Embryonic facial prominence (tissue), 1 donor: ENCODE results near the gene CD52.

Experiments used
- DNase-seq: peaks from one replicate; pipeline ENCODE4 v3.0.0-alpha.2; 2016; ENCODE audit errors: extremely low spot score

CD52 gene

DNA sequence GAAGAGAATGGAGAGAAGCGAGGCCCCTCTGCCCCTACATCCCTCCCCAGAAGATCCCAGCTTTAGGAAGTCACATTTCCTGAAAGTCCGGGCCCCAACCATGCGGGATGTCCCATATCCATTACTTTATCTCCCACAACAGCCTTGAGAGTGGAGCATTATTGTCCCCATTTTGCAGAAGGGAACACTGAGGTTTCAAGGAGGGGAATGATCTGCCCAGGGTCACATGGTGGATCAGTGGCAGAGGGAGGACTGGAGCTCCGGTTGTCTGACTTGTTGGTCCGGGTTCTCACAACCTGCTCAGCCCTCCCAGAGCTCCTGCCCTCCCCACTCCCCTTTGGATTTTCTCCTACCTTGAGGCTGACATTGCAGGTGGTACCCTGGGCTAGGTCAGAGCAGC is 38.3 kb downstream of the CD52 start:
- DNase-seq, result no peak

- no peak for DNase-seq
Observed at GRCh38 chr1:26357121-26357602, 39.4 kb downstream of the CD52 start.

DNA sequence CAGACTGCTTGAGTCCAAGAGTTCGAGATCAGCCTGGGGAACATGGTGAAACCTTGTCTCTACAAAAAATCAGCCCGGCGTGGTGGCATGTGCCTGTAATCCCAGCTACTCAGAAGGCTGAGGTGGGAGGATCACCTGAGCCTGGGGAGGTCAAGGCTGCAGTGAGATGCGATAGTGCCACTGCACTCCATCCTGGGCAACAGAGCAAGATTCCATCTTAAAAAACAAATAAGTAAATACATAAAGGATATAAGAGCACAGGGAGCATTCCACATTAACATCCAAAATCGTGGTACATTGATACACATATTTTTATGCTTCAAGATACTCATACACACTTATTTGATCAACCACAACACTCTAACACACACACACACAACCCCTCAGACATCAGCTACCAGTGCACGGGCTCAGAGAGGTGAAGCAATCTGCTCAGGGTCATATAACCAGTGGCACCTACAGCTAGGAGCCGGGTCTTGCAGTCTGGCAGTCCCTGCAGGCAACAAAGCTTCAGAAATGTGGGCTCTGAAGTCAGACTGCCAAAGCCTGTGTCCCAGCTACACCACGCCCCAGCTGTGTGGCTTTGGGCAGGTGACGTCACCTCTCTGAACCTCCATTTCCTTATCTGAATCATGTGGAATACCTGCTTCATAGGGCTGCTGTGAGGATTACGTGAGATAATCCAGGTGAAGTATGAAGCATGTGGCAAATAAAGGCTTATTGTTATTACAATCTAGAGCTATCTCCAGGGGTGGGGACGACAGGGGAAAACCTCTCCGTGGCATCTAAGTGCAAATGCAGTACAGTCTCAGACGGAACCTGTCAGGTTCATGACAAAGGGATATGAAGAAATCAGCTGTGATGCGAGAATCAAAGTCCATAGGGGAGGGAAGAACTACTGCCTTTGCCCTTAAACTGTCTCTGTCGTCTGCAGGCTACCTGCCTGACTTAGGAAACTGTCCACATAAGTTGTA is 40.9 kb downstream of the CD52 start:
- DNase-seq, result no peak

DNA sequence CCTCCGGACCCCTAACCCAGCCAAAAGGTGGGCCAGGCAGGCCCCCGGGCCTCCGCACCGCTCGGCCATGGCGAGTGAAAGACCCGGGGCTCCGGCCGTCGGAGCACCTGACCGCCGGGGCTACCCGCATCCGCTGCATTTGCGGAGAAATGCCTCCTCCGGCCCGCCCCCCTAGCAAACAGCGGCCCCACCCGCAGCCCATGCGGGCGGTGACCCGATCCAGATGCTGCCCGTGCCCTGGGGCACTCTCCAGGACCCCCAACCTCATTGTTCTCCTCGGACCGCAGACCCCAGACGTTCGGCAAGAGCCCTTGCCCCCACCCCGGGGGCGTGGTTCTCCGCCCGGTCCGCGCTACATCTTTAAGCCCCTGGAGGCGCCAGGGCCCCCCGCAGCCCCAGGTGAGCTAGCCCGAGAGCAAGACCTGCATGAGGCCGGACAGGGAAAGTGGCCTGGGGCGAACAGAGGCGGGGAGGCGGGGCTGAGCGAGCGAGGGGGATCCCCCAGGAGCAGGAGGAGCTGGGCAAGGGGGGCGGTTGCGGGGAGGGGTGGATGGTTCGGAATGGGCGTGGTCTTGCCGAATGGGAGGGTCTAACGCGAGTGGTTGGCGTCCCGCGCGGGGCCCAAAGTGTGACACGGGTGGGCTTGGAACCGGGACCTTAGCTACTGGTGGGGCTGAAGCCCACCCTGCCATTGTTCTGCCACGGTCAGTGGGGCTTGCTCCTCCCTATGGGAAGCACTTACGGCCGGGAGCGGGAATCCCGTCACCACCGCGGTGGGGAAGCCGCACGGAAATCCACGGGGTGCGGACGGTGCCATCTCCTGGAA is 42.4 kb downstream of the CD52 start:
- no peak for DNase-seq

DNA sequence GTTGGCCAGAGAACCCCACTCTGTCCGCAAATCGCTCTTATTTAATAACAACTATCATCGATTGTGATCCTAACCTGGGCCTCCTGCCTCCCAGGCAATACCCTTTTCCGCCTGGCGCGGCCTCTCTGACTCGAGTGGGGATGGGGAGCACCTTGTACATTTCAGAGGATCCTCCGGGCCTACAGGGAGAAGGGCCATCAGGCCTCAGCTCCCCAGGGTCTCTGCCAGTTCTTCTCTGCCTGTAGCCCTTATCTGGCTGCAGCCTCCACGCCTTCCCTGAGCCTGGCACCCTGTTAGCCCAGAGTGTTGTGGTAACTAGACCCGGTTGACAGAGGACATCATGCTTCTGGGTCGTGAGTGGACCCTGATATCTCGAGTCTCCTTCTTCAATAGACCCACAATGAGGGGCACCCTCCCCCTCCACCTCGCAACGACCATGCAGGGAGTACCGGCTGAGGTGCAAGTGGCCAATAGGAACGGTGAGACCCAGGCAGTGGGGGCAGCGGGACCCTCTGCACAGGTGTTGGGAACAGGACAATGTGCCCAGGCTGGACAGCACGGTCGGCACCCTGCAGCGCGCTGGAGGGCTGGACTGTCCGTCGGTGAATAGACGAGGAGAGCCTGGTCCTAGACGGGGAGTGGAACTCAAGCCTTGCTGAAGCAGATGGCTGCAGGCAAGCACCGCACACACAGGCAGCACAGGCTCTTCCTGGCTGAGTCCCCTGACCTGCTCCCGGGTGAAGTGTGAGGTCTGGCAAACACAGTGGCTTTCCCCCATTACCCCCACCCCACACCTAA is 43.2 kb downstream of the CD52 start:
- DNase-seq, result no peak

DNA sequence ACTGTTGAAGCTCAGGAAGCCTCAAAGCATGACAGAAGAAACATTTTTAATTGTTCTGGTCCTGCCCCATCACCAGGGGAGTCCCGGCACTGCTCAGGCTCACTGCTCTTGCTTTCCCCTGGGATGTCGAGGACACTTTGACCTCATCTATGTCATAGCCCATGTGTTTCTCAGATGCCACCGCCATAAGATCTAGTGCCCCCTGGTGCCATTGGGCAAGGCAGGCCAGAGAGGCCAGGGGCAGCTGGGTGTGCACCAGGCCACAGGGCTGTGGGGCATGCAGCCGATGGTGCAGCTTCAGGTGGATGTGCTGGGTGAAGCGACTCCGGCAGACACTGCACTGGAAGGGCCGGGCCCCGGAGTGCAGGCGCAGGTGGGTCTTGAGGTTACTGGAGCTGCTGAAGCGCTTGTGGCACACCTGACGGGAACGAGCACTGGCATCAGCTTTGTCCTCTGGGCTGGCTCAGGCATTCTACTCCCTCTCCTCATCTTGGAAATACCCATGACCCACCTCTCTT is 43.9 kb downstream of the CD52 start:
- DNase-seq, result no peak

DNA sequence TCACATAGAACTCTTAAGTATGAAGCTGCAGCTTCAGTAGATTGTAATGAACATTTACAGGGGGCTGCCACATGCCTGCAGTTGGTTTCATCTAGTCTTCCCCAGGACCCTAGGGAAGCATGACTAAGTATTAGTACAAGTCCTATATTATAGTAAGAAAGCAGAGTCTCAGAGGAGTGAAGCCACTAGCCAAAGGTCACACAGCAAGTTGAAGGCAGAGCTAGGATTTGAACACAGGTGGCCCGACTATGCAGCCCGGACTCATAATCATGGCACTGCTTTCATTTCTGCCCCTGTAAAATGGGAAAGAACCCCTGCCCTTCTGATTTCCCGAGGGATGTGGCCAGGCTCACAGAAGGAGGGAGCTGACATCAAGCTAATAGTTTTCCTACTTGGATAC is 44.6 kb downstream of the CD52 start:
- DNase-seq, result no peak

DNA sequence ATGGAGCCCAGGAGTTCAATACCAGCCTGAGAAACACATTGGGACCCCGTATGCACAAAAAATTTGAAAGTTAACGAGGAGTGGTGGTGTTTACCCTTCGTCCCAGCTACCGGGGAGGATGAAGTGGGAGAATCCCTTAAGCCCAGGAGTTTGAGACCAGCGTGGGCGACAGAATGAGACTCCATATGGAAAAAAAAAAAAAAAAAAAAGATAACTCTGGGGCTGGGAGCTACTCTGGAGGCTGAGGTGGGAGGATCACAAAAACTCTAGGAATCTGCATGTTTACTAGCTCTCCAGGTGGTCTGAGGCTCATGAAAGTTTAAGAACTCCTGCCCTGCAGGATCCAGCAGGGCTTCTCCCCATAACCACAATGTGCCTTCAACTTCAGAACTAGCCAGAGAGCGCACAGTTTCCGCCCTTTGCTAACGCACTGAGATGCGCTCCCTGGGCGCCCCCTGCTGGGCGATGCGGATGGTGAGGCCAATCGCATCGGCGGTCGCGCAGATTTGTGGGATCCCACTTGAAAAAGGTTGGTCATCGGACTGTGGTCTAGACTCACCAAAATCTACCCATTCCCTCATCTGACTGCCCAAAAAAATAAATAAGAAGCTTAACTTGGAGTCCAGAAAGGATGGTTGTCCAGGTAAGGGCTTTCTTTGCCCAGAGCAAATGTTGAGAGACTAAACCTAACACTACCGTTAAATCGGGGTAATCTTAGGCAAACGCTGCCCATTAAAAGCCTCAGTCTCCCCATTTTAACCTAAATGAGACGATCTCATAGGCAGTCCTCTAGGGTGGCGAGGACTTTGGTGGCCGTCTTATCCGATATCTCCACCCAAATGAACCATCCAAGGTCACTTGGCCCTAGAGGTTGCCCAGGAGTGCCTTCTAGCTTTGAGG is 46.0 kb downstream of the CD52 start:
- no peak for DNase-seq

GRCh38 chr1:26364956-26365355 is 47.2 kb downstream of the CD52 start:
- DNase-seq, result no peak

- no peak for DNase-seq
Observed at GRCh38 chr1:26367441-26367840, 49.7 kb downstream of the CD52 start.

- no peak for DNase-seq
Observed at GRCh38 chr1:26368006-26368405, 50.2 kb downstream of the CD52 start.

- no peak for DNase-seq
Observed at GRCh38 chr1:26368486-26368885, 50.7 kb downstream of the CD52 start.
